IMR-90 (cell line): ENCODE results near the gene CACNG6.

Experiments used
- BHLHE40 ChIP-seq: fragments of 150-350 bp; IDR thresholded peaks from 2 replicates; pipeline ENCODE4 v1.6.1; 2016; ENCODE audit warnings: mild to moderate bottlenecking, low read depth, low read length
- CEBPB ChIP-seq: IDR thresholded peaks from 2 replicates; pipeline ENCODE4 v1.6.1; 2012; ENCODE audit warnings: low read depth, low read length, improper control_type of control experiment
- CTCF ChIP-seq: conservative IDR thresholded peaks from 2 replicates; pipeline ENCODE4 v1.5.1; 2012; ENCODE audit warnings: mild to moderate bottlenecking, low read depth, low read length, improper control_type of control experiment
- FOS ChIP-seq: fragments of 150-350 bp; IDR thresholded peaks from 2 replicates; pipeline ENCODE4 v1.6.1; 2016; ENCODE audit warnings: low read depth, low read length
- POLR2A ChIP-seq: IDR thresholded peaks from 2 replicates; pipeline ENCODE4 v1.6.1; 2012; ENCODE audit warnings: mild to moderate bottlenecking, low read depth, low read length
- RAD21 ChIP-seq: IDR thresholded peaks from 2 replicates; pipeline ENCODE4 v1.6.1; 2012; ENCODE audit warnings: low read length, improper control_type of control experiment
- RCOR1 ChIP-seq: IDR thresholded peaks from 2 replicates; pipeline ENCODE4 v1.6.1; 2012; ENCODE audit warnings: mild to moderate bottlenecking, low read length, improper control_type of control experiment; ENCODE audit not compliant: insufficient replicate concordance
- RFX5 ChIP-seq: IDR thresholded peaks from 2 replicates; pipeline ENCODE4 v1.8.0; 2012; ENCODE audit warnings: low read depth, mild to moderate bottlenecking, low read length, moderate library complexity
- SMC3 ChIP-seq: fragments of 150-350 bp; IDR thresholded peaks from 2 replicates; pipeline ENCODE4 v1.6.1; 2016; ENCODE audit warnings: low read depth, mild to moderate bottlenecking, antibody characterized with exemption, low read length, moderate library complexity
- USF2 ChIP-seq: fragments of 150-350 bp; IDR thresholded peaks from 2 replicates; pipeline ENCODE4 v1.6.1; 2017; ENCODE audit warnings: mild to moderate bottlenecking, antibody characterized with exemption, low read length, low read depth

- TF ChIP-seq CTCF, result no peak
- TF ChIP-seq POLR2A, result no peak
- TF ChIP-seq SMC3, result no peak
- TF ChIP-seq USF2, result no peak
- no peak for TF ChIP-seq BHLHE40
- TF ChIP-seq RAD21, result no peak
- TF ChIP-seq RFX5, result no peak
- no peak for TF ChIP-seq CEBPB
- TF ChIP-seq RCOR1, result no peak
- no peak for TF ChIP-seq FOS
These were observed 32.3 kb upstream of the CACNG6 start for GRCh38 chr19:53958823-53959757.
